HG03045 (cell line): Measurements from ENCODE around the gene ZNF568.

ENCODE experiments used
- ATAC-seq: cut with Tn5 transposase; IDR thresholded peaks from one replicate; pipeline ENCODE4 v1.9.1; 2021; ENCODE audit warnings: mild to moderate bottlenecking, moderate library complexity; ENCODE audit not compliant: unreplicated experiment

Gene ZNF568

GRCh38 chr19:36997843-36998235, 81.7 kb downstream of the ZNF568 start:
- no peak for ATAC-seq

GRCh38 chr19:36999313-36999712, 83.2 kb downstream of the ZNF568 start:
- ATAC-seq = no peak

DNA sequence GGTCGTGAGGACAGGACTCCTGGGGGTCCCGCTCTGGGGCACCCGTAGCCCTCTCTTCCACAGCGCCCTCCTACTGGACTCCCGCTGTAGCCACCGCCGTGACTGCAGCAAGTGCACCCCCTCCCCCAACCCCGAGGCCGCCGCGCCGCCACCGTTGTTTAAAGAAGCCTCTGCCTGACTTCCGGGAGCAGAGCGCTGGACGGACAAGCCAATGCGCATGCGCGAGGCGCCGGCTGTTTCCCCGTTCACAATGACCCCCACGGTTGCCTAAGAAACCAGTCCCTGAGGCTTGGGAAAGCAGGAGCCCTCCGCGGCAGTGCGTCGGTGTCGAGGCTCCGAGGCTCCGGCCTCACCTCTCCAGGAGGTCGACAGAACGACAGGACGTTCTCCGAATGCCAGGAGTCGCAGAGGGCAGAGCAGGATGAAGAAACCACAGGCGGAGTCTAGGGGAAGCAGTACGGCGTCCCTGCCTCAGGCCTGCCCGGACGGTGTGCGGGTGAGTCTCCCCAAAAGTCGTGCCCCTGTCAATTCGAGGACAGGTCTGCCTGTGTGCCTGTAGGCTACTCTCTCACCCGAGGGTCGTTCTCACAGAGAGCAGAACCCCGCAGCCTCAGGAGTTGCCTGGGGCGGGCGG, 91.6 kb downstream of the ZNF568 start:
- ATAC-seq = no peak

GRCh38 chr19:37009871-37010270, 93.7 kb downstream of the ZNF568 start:
- no peak for ATAC-seq

DNA sequence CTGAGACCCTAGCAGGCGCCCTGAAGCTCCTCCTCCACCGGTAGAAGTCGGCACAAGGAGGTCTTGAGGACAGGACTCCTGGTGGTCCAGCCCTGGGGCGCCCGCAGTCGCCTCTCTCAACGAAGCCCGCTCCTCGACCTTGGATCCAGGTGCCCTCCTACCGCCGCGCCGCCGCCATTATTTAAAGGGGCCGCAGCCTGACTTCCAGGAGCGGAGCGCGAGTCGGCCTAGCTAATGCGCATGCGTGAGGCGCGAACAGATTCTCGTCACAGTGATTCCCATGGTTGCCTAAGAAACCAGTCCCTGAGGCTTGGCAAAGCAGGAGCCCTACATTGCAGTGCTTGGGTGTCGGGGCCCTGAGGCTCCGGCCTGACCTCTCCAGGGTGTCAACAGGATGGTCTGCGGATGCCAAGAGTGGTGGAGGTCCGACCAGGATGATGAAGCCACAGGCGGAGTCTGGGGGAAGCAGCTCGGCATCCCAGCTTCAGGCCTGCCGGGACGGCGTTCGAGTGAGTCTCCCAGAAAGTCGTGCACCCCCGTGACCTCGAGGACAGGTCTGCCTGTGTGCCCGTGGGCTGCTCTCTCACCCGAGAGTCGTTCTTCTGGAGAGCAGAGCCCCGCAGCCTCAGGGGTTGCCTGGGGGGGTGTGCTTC, 96.1 kb downstream of the ZNF568 start:
- ATAC-seq = no peak

DNA sequence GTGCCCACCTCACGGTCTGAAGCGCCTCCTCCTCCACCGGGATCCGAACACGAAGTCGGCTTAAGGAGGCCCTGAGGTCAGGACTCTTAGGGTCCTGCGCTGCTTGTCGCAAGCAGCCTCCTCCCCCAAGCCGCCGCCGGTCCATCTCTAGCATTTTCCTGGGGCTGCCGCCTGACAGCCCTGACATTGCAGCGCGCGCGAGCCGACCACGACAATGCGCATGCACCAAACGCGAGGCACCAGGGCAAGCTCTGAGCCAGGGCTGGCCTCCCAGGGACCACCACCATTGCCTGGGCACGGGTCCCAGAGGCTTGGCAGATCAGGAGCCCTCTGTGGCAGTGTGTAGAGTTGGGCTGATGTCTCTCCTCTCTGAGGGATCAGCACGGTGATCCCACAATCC, 98.3 kb downstream of the ZNF568 start:
- no peak for ATAC-seq

- ATAC-seq = no peak
Measured at GRCh38 chr19:37045140-37045539, 129.0 kb downstream of the ZNF568 start.
